ENCODE results near the gene GPC6. TPM values are rescaled to one million over a fixed set of nuclear protein-coding genes. Genes with fewer than 3 reads are reported as not detected.

GPC6 gene
- total and polyA plus RNA-seq, 2 donors (not counting 1 experiment from before 2014, with no cell fraction given) = not detected

DNA sequence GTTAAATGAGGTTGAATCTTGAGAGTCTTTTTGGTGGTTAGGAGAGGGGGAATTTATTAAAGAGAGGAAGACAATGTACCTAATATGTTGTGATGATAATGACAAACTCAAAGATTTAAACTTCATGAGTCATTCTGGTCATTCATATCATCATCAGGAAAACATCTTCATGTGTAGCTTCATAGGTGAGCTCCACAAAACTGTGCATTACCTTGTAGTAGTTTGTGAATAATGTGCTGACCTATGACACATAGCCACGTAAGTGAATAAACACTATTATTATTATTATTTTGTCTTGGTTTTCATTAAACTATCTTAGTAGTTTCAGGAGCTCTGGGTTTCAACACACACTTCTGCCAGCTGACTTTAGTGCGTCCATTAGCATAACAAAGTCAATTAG, 997 bp upstream of the GPC6 start:
- H3K9ac ChIP-seq (ENCODE audit: low read length) = no peak overlapping the region
- Mint-ChIP-seq H3K9me3 (ENCODE audit: insufficient read depth) (peaks cover 2% of the 10 kb centered on the region), H3K27ac (no peak overlapping the region), H3K27me3 (peaks cover 21% of the 10 kb centered on the region), H3K4me3 (no peak overlapping the region), H3K4me1 (no peaks in the 10 kb centered on the region)
- H3K79me2 ChIP-seq (ENCODE audit: control insufficient read depth, insufficient read depth, low read length) = no peaks in the 10 kb centered on the region
- ATAC-seq (ENCODE audit: low read depth) = no peak
- peaks cover 0 to 15% (median 3%) of the 10 kb centered on the region in 3 donors for H3K9me3 ChIP-seq (ENCODE audit: control extremely low read depth in 1 of 3, control insufficient read depth in 2 of 3, insufficient read depth in 1 of 3, low read length in 2 of 3)
- no peaks in the 10 kb centered on the region for H3K36me3 ChIP-seq (replicated peaks in 1 of 2; ENCODE audit: control extremely low read depth in 1 of 2, control insufficient read depth in 1 of 2, extremely low read depth in 1 of 2, insufficient read depth in 2 of 2, low read length in 1 of 2)
- ChIA-PET POLR2A (no interaction called here), CTCF (no interaction called here)
- intact Hi-C loops (cut with micrococcal nuclease) = no loop called here
- H2AFZ ChIP-seq (ENCODE audit: insufficient read depth, low read depth, low read length, poor library complexity, severe bottlenecking) = no peak overlapping the region
- no peak overlapping the region for H3K4me2 ChIP-seq (replicated peaks; ENCODE audit: low read depth, low read length, poor library complexity, severe bottlenecking)
- peaks cover 0 to 22% (median 8%) of the 10 kb centered on the region in 4 experiments for H3K27me3 ChIP-seq (replicated peaks in 1 of 4; ENCODE audit: control extremely low read depth in 1 of 4, control insufficient read depth in 3 of 4, insufficient read depth in 4 of 4, low read length in 3 of 4)
- TF ChIP-seq CTCF (IDR thresholded peaks at IDR 0.05) (no peak), EZH2 (IDR thresholded peaks at IDR 0.05; ENCODE audit: borderline replicate concordance, insufficient read depth, low read depth, low read length, poor library complexity, severe bottlenecking) (no peak)
- no peaks in the 10 kb centered on the region for H3K4me1 ChIP-seq (ENCODE audit: control insufficient read depth in 2 of 2, insufficient read depth in 2 of 2, low read length in 2 of 2)
- DNase-seq = no peak
- no peak overlapping the region for H3K27ac ChIP-seq (ENCODE audit: low read length in 2 of 2)
- H4K20me1 ChIP-seq (ENCODE audit: control insufficient read depth, insufficient read depth, low read length, poor library complexity, severe bottlenecking) = no peaks in the 10 kb centered on the region
- no peak overlapping the region for H3K4me3 ChIP-seq (ENCODE audit: control extremely low read depth in 1 of 5, extremely low read depth in 1 of 5, insufficient read depth in 1 of 5, low read depth in 2 of 5, low read length in 4 of 5)
- no CpG with 5 or more reads among the region's 2 CpGs for WGBS (ENCODE audit: insufficient coverage)

GRCh38 chr13:93226065-93226622, 463 bp upstream of the GPC6 start:
- Histone ChIP-seq H4K20me1 (ENCODE audit: control insufficient read depth, insufficient read depth, low read length, poor library complexity, severe bottlenecking) (no peaks in the 10 kb centered on the region), H2AFZ (ENCODE audit: insufficient read depth, low read depth, low read length, poor library complexity, severe bottlenecking) (no peak overlapping the region), H3K9me3 (ENCODE audit: control extremely low read depth in 1 of 3, control insufficient read depth in 2 of 3, insufficient read depth in 1 of 3, low read length in 2 of 3) (peaks cover 0 to 15% (median 3%) of the 10 kb centered on the region in 3 donors), H3K9ac (ENCODE audit: low read length) (no peak overlapping the region), H3K36me3 (replicated peaks in 1 of 2; ENCODE audit: control extremely low read depth in 1 of 2, control insufficient read depth in 1 of 2, extremely low read depth in 1 of 2, insufficient read depth in 2 of 2, low read length in 1 of 2) (no peaks in the 10 kb centered on the region), H3K4me1 (ENCODE audit: control insufficient read depth in 2 of 2, insufficient read depth in 2 of 2, low read length in 2 of 2) (no peaks in the 10 kb centered on the region), H3K4me3 (ENCODE audit: control extremely low read depth in 1 of 5, extremely low read depth in 1 of 5, insufficient read depth in 1 of 5, low read depth in 2 of 5, low read length in 4 of 5) (no peak overlapping the region), H3K27ac (ENCODE audit: low read length in 2 of 2) (no peak overlapping the region), H3K27me3 (replicated peaks in 1 of 4; ENCODE audit: control extremely low read depth in 1 of 4, control insufficient read depth in 3 of 4, insufficient read depth in 4 of 4, low read length in 3 of 4) (peaks cover 0 to 22% (median 8%) of the 10 kb centered on the region in 4 experiments), H3K4me2 (replicated peaks; ENCODE audit: low read depth, low read length, poor library complexity, severe bottlenecking) (no peak overlapping the region), H3K79me2 (ENCODE audit: control insufficient read depth, insufficient read depth, low read length) (no peaks in the 10 kb centered on the region)
- H3K4me1 Mint-ChIP-seq = no peaks in the 10 kb centered on the region
- TF ChIP-seq CTCF (IDR thresholded peaks at IDR 0.05) (no peak), EZH2 (IDR thresholded peaks at IDR 0.05; ENCODE audit: borderline replicate concordance, insufficient read depth, low read depth, low read length, poor library complexity, severe bottlenecking) (no peak)
- no peak for ATAC-seq (ENCODE audit: low read depth)
- 31% methylated on average over 2 of the region's 5 CpGs for WGBS (ENCODE audit: insufficient coverage)
- peaks cover 2% of the 10 kb centered on the region for H3K9me3 Mint-ChIP-seq (ENCODE audit: insufficient read depth)
- DNase-seq = no peak
- no peak overlapping the region for H3K27ac Mint-ChIP-seq
- ChIA-PET POLR2A (no interaction called here), CTCF (no interaction called here)
- H3K4me3 Mint-ChIP-seq = no peak overlapping the region
- H3K27me3 Mint-ChIP-seq = peaks cover 21% of the 10 kb centered on the region
- intact Hi-C loops (cut with micrococcal nuclease) = no loop called here

All from B cell (primary cell).